IMR-90 (cell line): ENCODE measurements around the gene GSS. TPM values are rescaled to one million over a fixed set of nuclear protein-coding genes. Genes with fewer than 3 reads are reported as not detected.

Source experiments
- ATAC-seq: fragments of 200-7000 bp; cut with Tn5 transposase; 2 replicates; pipeline ENCODE4 v1.9.1; 2020; ENCODE audit warnings: low read depth, mild to moderate bottlenecking, moderate library complexity
- BruUV-seq: library from RNA; stranded (reverse); fragments of 400-500 nt; replicated peaks from 2 replicates; lab custom pipeline; 2021; lab: Mats Ljungman, UMichigan
- CTCF ChIA-PET: fragments of 300-600 bp; formaldehyde crosslinking; extraction: SDS; loops from one replicate; lab custom pipeline; 2021; ENCODE audit warnings: antibody characterized with exemption; lab: Yijun Ruan, JAX
- POLR2A ChIA-PET: fragments of 300-600 bp; sonication (Branson Sonifier 250); formaldehyde crosslinking; loops from one replicate; lab custom pipeline; 2022; ENCODE audit warnings: antibody characterized with exemption; ENCODE audit not compliant: unreplicated experiment; lab: Charles Lee
- DNase-seq: peaks from one replicate; pipeline ENCODE4 v3.0.0; 2013
- H2AFZ ChIP-seq: replicated peaks from 2 replicates; pipeline ENCODE3; 2013; ENCODE audit warnings: low read length, mild to moderate bottlenecking; ENCODE audit not compliant: poor library complexity
- H2AK5ac ChIP-seq: 2 replicates; pipeline ENCODE4 v1.6.1; 2013; ENCODE audit warnings: low read depth, low read length, inconsistent platforms
- H2AK9ac ChIP-seq: replicated peaks from 2 replicates; pipeline ENCODE3; 2013; ENCODE audit warnings: mild to moderate bottlenecking, low read depth, low read length, moderate library complexity; ENCODE audit not compliant: poor library complexity
- H2BK120ac ChIP-seq: 2 replicates; pipeline ENCODE4 v1.6.1; 2013; ENCODE audit warnings: low read depth, low read length, inconsistent platforms
- H2BK15ac ChIP-seq: 3 replicates; pipeline ENCODE4 v1.6.1; 2013; ENCODE audit warnings: low read depth, low read length, inconsistent platforms
- H2BK20ac ChIP-seq: 2 replicates; pipeline ENCODE4 v1.6.1; 2013; ENCODE audit warnings: low read depth, mild to moderate bottlenecking, inconsistent platforms, low read length, moderate library complexity
- H2BK5ac ChIP-seq: 2 replicates; pipeline ENCODE4 v1.6.1; 2013; ENCODE audit warnings: mild to moderate bottlenecking, low read depth, low read length, inconsistent platforms; ENCODE audit not compliant: poor library complexity, severe bottlenecking
- H3K14ac ChIP-seq: replicated peaks from 2 replicates; pipeline ENCODE4 v1.6.1; 2013; ENCODE audit warnings: low read depth, low read length, inconsistent platforms
- H3K18ac ChIP-seq: 2 replicates; pipeline ENCODE4 v1.6.1; 2013; ENCODE audit warnings: low read depth, low read length, control low read depth
- H3K23ac ChIP-seq: 2 replicates; pipeline ENCODE4 v1.6.1; 2013; ENCODE audit warnings: low read depth, low read length, inconsistent platforms
- H3K27ac ChIP-seq: 2 replicates; pipeline ENCODE4 v1.5.1; 2013; ENCODE audit warnings: mild to moderate bottlenecking, control low read depth, low read length; ENCODE audit not compliant: insufficient read depth
- H3K27me3 ChIP-seq: 2 replicates; pipeline ENCODE4 v1.6.1; 2013; ENCODE audit warnings: low read length; ENCODE audit not compliant: control insufficient read depth, insufficient read depth
- H3K36me3 ChIP-seq: 2 replicates; pipeline ENCODE4 v1.6.1; 2013; ENCODE audit warnings: low read length, mixed read lengths; ENCODE audit not compliant: control insufficient read depth, insufficient read depth
- H3K4ac ChIP-seq: 2 replicates; pipeline ENCODE4 v1.6.1; 2013; ENCODE audit warnings: low read depth, low read length, inconsistent platforms
- H3K4me1 ChIP-seq: 2 replicates; pipeline ENCODE4 v1.6.1; 2013; ENCODE audit warnings: low read length, mixed read lengths; ENCODE audit not compliant: control insufficient read depth, insufficient read depth
- H3K4me2 ChIP-seq: 2 replicates; pipeline ENCODE4 v1.6.1; 2013; ENCODE audit warnings: low read depth, mild to moderate bottlenecking, control low read depth, low read length, moderate library complexity
- H3K4me3 ChIP-seq: 2 replicates; pipeline ENCODE4 v1.5.1; 2013; ENCODE audit warnings: low read depth, mild to moderate bottlenecking, control low read depth, low read length, moderate library complexity; ENCODE audit not compliant: insufficient read depth
- H3K56ac ChIP-seq: 2 replicates; pipeline ENCODE4 v1.6.1; 2013; ENCODE audit warnings: low read length, inconsistent platforms; ENCODE audit not compliant: insufficient read depth; ENCODE audit errors: extremely low read depth
- H3K79me1 ChIP-seq, 2 experiments: 2 replicates each; pipeline ENCODE4 v1.6.1; 2013; ENCODE audit warnings: low read length in 2 of 2, inconsistent platforms in 1 of 2, low read depth in 1 of 2
- H3K9ac ChIP-seq: 2 replicates; pipeline ENCODE4 v1.6.1; 2013; ENCODE audit warnings: low read depth, low read length, control low read depth
- H3K9me1 ChIP-seq: 2 replicates; pipeline ENCODE4 v1.6.1; 2013; ENCODE audit warnings: low read length, inconsistent platforms; ENCODE audit not compliant: insufficient read depth
- H3K9me3 ChIP-seq: 2 replicates; pipeline ENCODE4 v1.6.1; 2013; ENCODE audit warnings: low read length; ENCODE audit not compliant: control insufficient read depth, insufficient read depth
- H4K20me1 ChIP-seq: 2 replicates; pipeline ENCODE4 v1.6.1; 2013; ENCODE audit warnings: low read length, inconsistent platforms; ENCODE audit not compliant: insufficient read depth
- H4K5ac ChIP-seq: 2 replicates; pipeline ENCODE4 v1.6.1; 2013; ENCODE audit warnings: mild to moderate bottlenecking, low read depth, low read length, control low read depth
- H4K8ac ChIP-seq, 2 experiments: 2 replicates each; pipeline ENCODE4 v1.6.1; 2013; ENCODE audit warnings: low read depth in 2 of 2, low read length in 2 of 2, control low read depth in 1 of 2, inconsistent platforms in 1 of 2
- H4K91ac ChIP-seq: 2 replicates; pipeline ENCODE4 v1.6.1; 2013; ENCODE audit warnings: low read depth, low read length, inconsistent platforms; ENCODE audit not compliant: insufficient read depth
- CHD1 ChIP-seq: IDR thresholded peaks from 2 replicates; pipeline ENCODE4 v1.6.1; 2012; ENCODE audit warnings: low read depth, low read length, improper control_type of control experiment
- FOS ChIP-seq: fragments of 150-350 bp; IDR thresholded peaks from 2 replicates; pipeline ENCODE4 v1.6.1; 2016; ENCODE audit warnings: low read depth, low read length
- RCOR1 ChIP-seq: IDR thresholded peaks from 2 replicates; pipeline ENCODE4 v1.6.1; 2012; ENCODE audit warnings: mild to moderate bottlenecking, low read length, improper control_type of control experiment; ENCODE audit not compliant: insufficient replicate concordance
- WGBS, 2 experiments: methylation state at CpG; one replicate each; pipeline versions ENCODE4 v1.1.5 to v1.1.7; 2013; ENCODE audit warnings: missing lambda C conversion rate in 2 of 2; ENCODE audit not compliant: insufficient read length in 1 of 2; ENCODE audit errors: extremely low coverage in 2 of 2; 5-methylcytosine and 5-hydroxymethylcytosine counted together
- dilution Hi-C: fragments of 300-500 bp; cut with HindIII; formaldehyde crosslinking; loops from one replicate; pipeline ENCODE4 v1.14.3; 2018; ENCODE audit warnings: low sequenced_read_pairs; ENCODE audit not compliant: unreplicated experiment
- in situ Hi-C: fragments of 300-500 bp; cut with MboI; formaldehyde crosslinking; loops from 3 replicates; pipeline ENCODE4 v1.14.3; 2019; ENCODE audit warnings: low sequenced_read_pairs, inconsistent platforms, mixed read lengths
- intact Hi-C: fragments of 100-400 bp; cut with micrococcal nuclease; formaldehyde crosslinking; loops from 2 replicates; pipeline ENCODE4 v1.10.0; 2022
- polyA plus RNA-seq, 3 experiments: library from polyadenylated mRNA; depleted of rRNA; stranded (reverse); fragments of >200 nt; gene quantifications; 2 replicates each; pipeline ENCODE4 v1.2.3, GENCODE V29; 2012; ENCODE audit warnings: low replicate concordance in 1 of 3
- total RNA-seq: library from RNA; depleted of rRNA; stranded (reverse); fragments of >200 nt; gene quantifications from 2 replicates; pipeline ENCODE4 v1.2.3, GENCODE V29; 2012

Gene GSS
- total and polyA plus RNA-seq, 2 of the 4 experiments (the other 2 are of a cell fraction) = 73.7 to 90.0 TPM

- TF ChIP-seq FOS (no peak), RCOR1 (no peak), CHD1 (no peak)
- Histone ChIP-seq H2BK20ac (no peak overlapping the region), H2AFZ (no peak overlapping the region), H3K9ac (no peak overlapping the region), H3K14ac (no peak overlapping the region), H4K8ac (no peak overlapping the region), H2BK120ac (no peak overlapping the region), H2BK5ac (no peak overlapping the region), H3K4ac (no peak overlapping the region), H3K27me3 (no peaks in the 10 kb centered on the region), H3K4me2 (no peak overlapping the region), H3K9me3 (no peaks in the 10 kb centered on the region), H3K18ac (no peak overlapping the region), H3K79me1 (peaks cover 14 to 27% of the 10 kb centered on the region in 2 experiments; a peak in 3 of 4 replicates), H3K4me1 (peaks cover 16% of the 10 kb centered on the region), H2AK9ac (no peak overlapping the region), H3K23ac (no peak overlapping the region), H4K20me1 (peaks cover 3% of the 10 kb centered on the region; the same call in 1 of the 2 replicates), H2AK5ac (no peak overlapping the region), H3K27ac (no peak overlapping the region), H3K4me3 (no peak overlapping the region), H3K36me3 (no peaks in the 10 kb centered on the region), H4K5ac (no peak overlapping the region), H3K56ac (no peak overlapping the region), H3K9me1 (peaks cover 4% of the 10 kb centered on the region), H4K91ac (no peak overlapping the region), H2BK15ac (no peak overlapping the region)
- in situ Hi-C loops = no loop called here
- DNase-seq (no peak), ATAC-seq (no peak)
- dilution Hi-C loops = no loop called here
- POLR2A ChIA-PET = no interaction called here
- no CpG with 5 or more reads among the region's 1 CpG for WGBS, 2 experiments
- intact Hi-C loops = no loop called here
- CTCF ChIA-PET = no interaction called here
- no TSS peak for BruUV-seq
These were observed 60.9 kb downstream of the GSS start for GRCh38 chr20:34894723-34895122.
